Keratinocyte (primary cell): ENCODE measurements around the gene MEGF10. TPM values are rescaled to one million over a fixed set of nuclear protein-coding genes. Genes with fewer than 3 reads are reported as not detected.

Experiments
- DNase-seq: peaks from one replicate; pipeline ENCODE4 v3.0.0-alpha.2; 2011; ENCODE audit warnings: low read depth, missing footprints, low spot score
- FAIRE-seq: peaks from 2 replicates; lab custom pipeline; 2011; peaks lifted over from hg19 to GRCh38; lab: Jason Lieb, UNC
- H2AFZ ChIP-seq: 2 replicates; pipeline ENCODE4 v1.6.0; 2012; ENCODE audit warnings: low read length, control low read depth, inconsistent platforms; ENCODE audit not compliant: control insufficient read depth
- H3K27ac ChIP-seq: 2 replicates; pipeline ENCODE4 v1.5.1; 2011; ENCODE audit warnings: low read length; ENCODE audit not compliant: control insufficient read depth, insufficient read depth
- H3K27me3 ChIP-seq: 3 replicates; pipeline ENCODE4 v1.6.0; 2011; ENCODE audit warnings: low read length; ENCODE audit not compliant: control insufficient read depth, insufficient read depth; ENCODE audit errors: extremely low read depth
- H3K36me3 ChIP-seq, 2 experiments: 2 replicates in 1 of 2; 3 replicates in 1 of 2; pipeline ENCODE4 v1.5.1; 2011; ENCODE audit warnings: low read length in 2 of 2, mild to moderate bottlenecking in 1 of 2; ENCODE audit not compliant: control insufficient read depth in 2 of 2, insufficient read depth in 2 of 2; ENCODE audit errors: extremely low read depth in 1 of 2
- H3K4me1 ChIP-seq: 3 replicates; pipeline ENCODE4 v1.5.1; 2011; ENCODE audit warnings: low read length; ENCODE audit not compliant: control insufficient read depth, insufficient read depth; ENCODE audit errors: extremely low read depth
- H3K4me2 ChIP-seq: 3 replicates; pipeline ENCODE4 v1.6.0; 2011; ENCODE audit warnings: low read depth, low read length; ENCODE audit not compliant: control insufficient read depth, insufficient read depth; ENCODE audit errors: extremely low read depth
- H3K4me3 ChIP-seq, 3 experiments: fragments of 200-600 bp in 1 of 3; sonication (generic) in 1 of 3; 2 replicates in 2 of 3; 3 replicates in 1 of 3; pipeline ENCODE4 v1.5.1; 2011 to 2016; ENCODE audit warnings: low read length in 3 of 3, mild to moderate bottlenecking in 3 of 3, control low read depth in 2 of 3, inconsistent platforms in 1 of 3, low read depth in 1 of 3, mixed read lengths in 1 of 3, mixed run types in 1 of 3, moderate library complexity in 1 of 3; ENCODE audit not compliant: control insufficient read depth in 2 of 3, insufficient read depth in 2 of 3; ENCODE audit errors: extremely low read depth in 1 of 3
- H3K79me2 ChIP-seq: 2 replicates; pipeline ENCODE4 v1.6.0; 2012; ENCODE audit warnings: low read length; ENCODE audit not compliant: control insufficient read depth, insufficient read depth
- H3K9ac ChIP-seq: 3 replicates; pipeline ENCODE4 v1.6.0; 2011; ENCODE audit warnings: low read length; ENCODE audit not compliant: control insufficient read depth, insufficient read depth; ENCODE audit errors: extremely low read depth
- H3K9me1 ChIP-seq: 3 replicates; pipeline ENCODE4 v1.6.0; 2011; ENCODE audit warnings: low read length; ENCODE audit not compliant: control insufficient read depth, insufficient read depth; ENCODE audit errors: extremely low read depth
- H3K9me3 ChIP-seq: 2 replicates; pipeline ENCODE4 v1.5.1; 2012; ENCODE audit warnings: low read depth, low read length; ENCODE audit not compliant: control insufficient read depth
- H4K20me1 ChIP-seq: 3 replicates; pipeline ENCODE4 v1.6.0; 2011; ENCODE audit warnings: low read length; ENCODE audit not compliant: control insufficient read depth, insufficient read depth; ENCODE audit errors: extremely low read depth
- EZH2 ChIP-seq: IDR thresholded peaks from one replicate; pipeline ENCODE4 v1.6.1; 2012; ENCODE audit warnings: inconsistent platforms, mild to moderate bottlenecking, low read length, moderate library complexity
- dilution Hi-C: fragments of 300-500 bp; cut with MboI; formaldehyde crosslinking; loops from one replicate; pipeline ENCODE4 v1.7.0; 2020; ENCODE audit warnings: low sequenced_read_pairs; ENCODE audit not compliant: extremely low pct_ligation_motif_present
- polyA plus RNA-seq, 5 experiments: library from polyadenylated mRNA; depleted of rRNA in 3 of 5; stranded (reverse) in 3 of 5; stranded (forward) in 1 of 5; unstranded in 1 of 5; fragments of >200 nt; gene quantifications; 1 replicate in 1 of 5; 2 replicates in 3 of 5; 3 replicates in 1 of 5; pipeline versions ENCODE4 v1.2.1 to v1.2.3, GENCODE V29; 2011 to 2012; ENCODE audit warnings: missing spikeins in 2 of 5, low read depth in 1 of 5, low replicate concordance in 1 of 5
- TF ChIP-seq, protein P1 (sequence below), 3 experiments: IDR thresholded peaks in 1 of 3; conservative IDR thresholded peaks in 1 of 3; optimal IDR thresholded peaks in 1 of 3; 2 replicates in 2 of 3; 3 replicates in 1 of 3; pipeline versions ENCODE3 to v1.5.1; 2011; ENCODE audit warnings: low read length in 3 of 3, mild to moderate bottlenecking in 3 of 3, moderate library complexity in 2 of 3, control low read depth in 1 of 3, inconsistent platforms in 1 of 3; ENCODE audit not compliant: insufficient read depth in 2 of 3; ENCODE audit errors: extremely low read depth in 1 of 3

MEGF10 gene
- polyA plus RNA-seq, 1 donor (not counting 4 experiments of a cell fraction or from before 2014, with no cell fraction given): not detected

DNA sequence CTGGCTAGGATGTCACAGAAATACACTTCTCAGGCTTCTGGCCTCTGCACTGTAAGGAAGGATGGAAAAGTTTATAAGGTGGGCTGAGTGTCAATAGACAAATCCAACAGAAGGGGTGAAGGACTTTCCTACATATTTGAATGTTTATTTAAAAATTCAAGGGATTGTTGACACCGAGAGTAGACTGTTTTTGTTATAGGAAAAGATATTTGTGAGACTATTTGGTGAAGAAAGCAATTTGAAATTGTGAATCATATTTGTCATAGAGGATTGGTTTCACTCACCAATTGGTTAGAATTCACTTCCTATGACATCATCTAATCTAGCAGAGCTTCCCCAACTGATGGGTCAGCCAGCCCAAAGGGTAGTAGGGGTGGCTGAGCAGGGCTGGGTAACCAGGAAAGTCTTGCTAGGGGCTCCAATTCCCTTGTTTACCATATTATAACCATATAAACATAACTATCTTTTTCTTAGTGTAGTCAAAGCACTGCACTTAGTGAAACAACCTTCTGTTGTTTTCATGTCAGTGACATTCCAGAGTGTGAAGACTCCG lies 14.9 kb upstream of the MEGF10 start:
- DNase-seq: no peak
- Histone ChIP-seq H3K27ac (no peak overlapping the region), H3K4me1 (no peaks in the 10 kb centered on the region), H3K4me3 (no peak overlapping the region), H3K9me3 (no peaks in the 10 kb centered on the region), H3K4me2 (no peak overlapping the region), H3K36me3 (no peaks in the 10 kb centered on the region), H2AFZ (no peak overlapping the region), H3K27me3 (no peaks in the 10 kb centered on the region), H3K9me1 (no peaks in the 10 kb centered on the region), H3K9ac (no peak overlapping the region), H4K20me1 (no peaks in the 10 kb centered on the region), H3K79me2 (no peaks in the 10 kb centered on the region)
- no peak for FAIRE-seq
- dilution Hi-C loops: no loop called here
- no peak for TF ChIP-seq EZH2
- TF ChIP-seq, protein P1, sequence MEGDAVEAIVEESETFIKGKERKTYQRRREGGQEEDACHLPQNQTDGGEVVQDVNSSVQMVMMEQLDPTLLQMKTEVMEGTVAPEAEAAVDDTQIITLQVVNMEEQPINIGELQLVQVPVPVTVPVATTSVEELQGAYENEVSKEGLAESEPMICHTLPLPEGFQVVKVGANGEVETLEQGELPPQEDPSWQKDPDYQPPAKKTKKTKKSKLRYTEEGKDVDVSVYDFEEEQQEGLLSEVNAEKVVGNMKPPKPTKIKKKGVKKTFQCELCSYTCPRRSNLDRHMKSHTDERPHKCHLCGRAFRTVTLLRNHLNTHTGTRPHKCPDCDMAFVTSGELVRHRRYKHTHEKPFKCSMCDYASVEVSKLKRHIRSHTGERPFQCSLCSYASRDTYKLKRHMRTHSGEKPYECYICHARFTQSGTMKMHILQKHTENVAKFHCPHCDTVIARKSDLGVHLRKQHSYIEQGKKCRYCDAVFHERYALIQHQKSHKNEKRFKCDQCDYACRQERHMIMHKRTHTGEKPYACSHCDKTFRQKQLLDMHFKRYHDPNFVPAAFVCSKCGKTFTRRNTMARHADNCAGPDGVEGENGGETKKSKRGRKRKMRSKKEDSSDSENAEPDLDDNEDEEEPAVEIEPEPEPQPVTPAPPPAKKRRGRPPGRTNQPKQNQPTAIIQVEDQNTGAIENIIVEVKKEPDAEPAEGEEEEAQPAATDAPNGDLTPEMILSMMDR (optimal IDR thresholded peaks at IDR 0.05 in 1 of 3, IDR thresholded peaks at IDR 0.05 in 1 of 3, conservative IDR thresholded peaks at IDR 0.05 in 1 of 3; ENCODE audit: extremely low read depth in 1 of 3, insufficient read depth in 2 of 3, low read length in 3 of 3): no peak

- Histone ChIP-seq H3K9me1 (no peaks in the 10 kb centered on the region), H3K9me3 (no peaks in the 10 kb centered on the region), H2AFZ (no peak overlapping the region), H3K27ac (no peak overlapping the region), H3K4me2 (no peak overlapping the region), H3K9ac (no peak overlapping the region), H3K4me1 (no peaks in the 10 kb centered on the region), H3K4me3 (no peak overlapping the region), H3K79me2 (no peaks in the 10 kb centered on the region), H3K36me3 (no peaks in the 10 kb centered on the region), H3K27me3 (peaks cover 8% of the 10 kb centered on the region), H4K20me1 (no peaks in the 10 kb centered on the region)
- dilution Hi-C loops: no loop called here
- FAIRE-seq: no peak
- no peak for TF ChIP-seq EZH2
- TF ChIP-seq, protein P1 (optimal IDR thresholded peaks at IDR 0.05 in 1 of 3, IDR thresholded peaks at IDR 0.05 in 1 of 3, conservative IDR thresholded peaks at IDR 0.05 in 1 of 3; ENCODE audit: extremely low read depth in 1 of 3, insufficient read depth in 2 of 3, low read length in 3 of 3): no peak
- DNase-seq: no peak
These were observed 9.9 kb upstream of the MEGF10 start for GRCh38 chr5:127280491-127281220.
